Body of pancreas (tissue), 4 donors: ENCODE measurements around the gene FAM161A. TPM values are rescaled to one million over a fixed set of nuclear protein-coding genes. Genes with fewer than 3 reads are reported as not detected.

ENCODE experiments used
- ATAC-seq: fragments of 150-250 bp; one replicate; pipeline ENCODE4 v1.9.1; 2016
- DNase-seq, 4 donors: peaks; one replicate each; pipeline ENCODE4 v3.0.0-alpha.2; 2019
- H3K27ac ChIP-seq, 4 donors: fragments of 200-600 bp; sonication (generic); 1 replicate in 3 of 4; 2 replicates in 1 of 4; pipeline versions ENCODE4 v1.5.1 to v1.6.1; 2016 to 2019; ENCODE audit warnings: mild to moderate bottlenecking in 1 of 4, mixed read lengths in 1 of 4, moderate library complexity in 1 of 4
- H3K27me3 ChIP-seq, 2 donors: fragments of 200-600 bp; sonication (generic); one replicate each; pipeline ENCODE4 v1.6.0; 2016; ENCODE audit warnings: mild to moderate bottlenecking in 1 of 2
- H3K36me3 ChIP-seq, 2 donors: fragments of 200-600 bp; sonication (generic); replicated peaks in 1 of 2; 2 replicates each; pipeline ENCODE4 v1.5.1; 2016; ENCODE audit warnings: low read depth in 2 of 2; ENCODE audit not compliant: insufficient read depth in 1 of 2
- H3K4me1 ChIP-seq: fragments of 200-600 bp; sonication (generic); one replicate; pipeline ENCODE4 v1.6.0; 2016
- H3K4me3 ChIP-seq, 2 donors: fragments of 200-600 bp; sonication (generic); 1 replicate in 1 of 2; 2 replicates in 1 of 2; pipeline ENCODE4 v1.5.1; 2016 to 2019
- H3K9me3 ChIP-seq, 3 donors: fragments of 200-600 bp; sonication (generic); 1 replicate in 2 of 3; 2 replicates in 1 of 3; pipeline ENCODE4 v1.5.1; 2016
- POLR2A ChIP-seq, 3 donors: fragments of 450-650 bp; IDR thresholded peaks; one replicate each; pipeline ENCODE4 v1.6.1; 2016; ENCODE audit warnings: antibody characterized with exemption in 3 of 3, mild to moderate bottlenecking in 2 of 3
- WGBS, 2 donors: methylation state at CpG; one replicate each; pipeline ENCODE4 v1.1.5; 2017; 5-methylcytosine and 5-hydroxymethylcytosine counted together
- intact Hi-C: fragments of 100-400 bp; cut with DNase I; formaldehyde crosslinking; loops from one replicate; pipeline ENCODE4 v1.15.1; 2023
- total RNA-seq, 2 donors: library from RNA; depleted of rRNA; stranded (reverse); fragments of >200 nt; gene quantifications; one replicate each; pipeline ENCODE4 v1.1.0, GENCODE V29; 2016
- TF ChIP-seq, protein P1 (sequence below), 7 experiments: fragments of 450-650 bp in 4 of 7; fragments of 200-600 bp in 3 of 7; sonication (generic) in 3 of 7; IDR thresholded peaks; one replicate each; pipeline ENCODE4 v1.5.1; 2016 to 2019; ENCODE audit warnings: antibody characterized with exemption in 7 of 7

FAM161A gene
- total RNA-seq, 2 donors from 2014 or later, result 3.0 to 3.1 TPM

DNA sequence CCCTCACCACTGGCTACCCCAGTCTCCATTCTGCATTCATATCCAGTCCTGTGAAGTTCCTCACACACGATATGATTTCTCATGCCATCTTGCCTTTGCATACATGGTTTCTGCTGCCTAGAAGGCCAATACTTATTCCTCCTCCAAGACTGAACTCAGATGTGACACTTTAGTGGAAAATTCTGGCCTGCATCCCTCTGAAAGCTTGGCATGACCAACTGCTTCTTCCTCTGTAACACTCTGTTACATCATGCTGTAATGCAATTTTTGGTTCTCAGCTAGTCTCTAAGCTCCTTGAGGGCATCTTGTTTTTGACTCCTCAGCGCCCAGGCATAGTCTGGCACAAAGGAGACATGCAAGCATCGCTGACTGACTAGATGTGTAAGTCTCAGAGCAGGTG is 12.6 kb downstream of the FAM161A start:
- intact Hi-C loops, result no loop called here

DNA sequence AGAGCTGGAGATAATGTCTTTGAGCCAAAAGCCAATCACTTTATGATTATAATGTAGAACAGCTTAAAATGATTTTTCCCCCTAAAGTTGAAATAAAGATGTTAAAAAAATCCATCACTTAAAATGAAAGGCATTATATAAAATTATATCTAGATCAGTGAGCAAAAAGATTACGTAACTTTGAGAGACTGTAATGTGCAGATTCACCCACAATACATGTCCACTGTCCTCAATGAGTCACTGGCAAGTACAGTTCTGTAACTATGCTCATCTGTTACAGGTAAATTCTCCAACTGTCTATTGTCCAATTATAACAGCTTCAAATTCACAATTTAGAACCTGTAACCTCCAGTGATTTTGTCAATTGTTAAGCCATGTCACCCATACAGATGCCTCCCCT is 19.0 kb downstream of the FAM161A start:
- Histone ChIP-seq H3K4me3 (no peak overlapping the region), H3K27me3 (no peaks in the 10 kb centered on the region), H3K9me3 (no peaks in the 10 kb centered on the region), H3K27ac (no peak overlapping the region), H3K36me3 (no peaks in the 10 kb centered on the region), H3K4me1 (no peaks in the 10 kb centered on the region)
- TF ChIP-seq, protein P1, sequence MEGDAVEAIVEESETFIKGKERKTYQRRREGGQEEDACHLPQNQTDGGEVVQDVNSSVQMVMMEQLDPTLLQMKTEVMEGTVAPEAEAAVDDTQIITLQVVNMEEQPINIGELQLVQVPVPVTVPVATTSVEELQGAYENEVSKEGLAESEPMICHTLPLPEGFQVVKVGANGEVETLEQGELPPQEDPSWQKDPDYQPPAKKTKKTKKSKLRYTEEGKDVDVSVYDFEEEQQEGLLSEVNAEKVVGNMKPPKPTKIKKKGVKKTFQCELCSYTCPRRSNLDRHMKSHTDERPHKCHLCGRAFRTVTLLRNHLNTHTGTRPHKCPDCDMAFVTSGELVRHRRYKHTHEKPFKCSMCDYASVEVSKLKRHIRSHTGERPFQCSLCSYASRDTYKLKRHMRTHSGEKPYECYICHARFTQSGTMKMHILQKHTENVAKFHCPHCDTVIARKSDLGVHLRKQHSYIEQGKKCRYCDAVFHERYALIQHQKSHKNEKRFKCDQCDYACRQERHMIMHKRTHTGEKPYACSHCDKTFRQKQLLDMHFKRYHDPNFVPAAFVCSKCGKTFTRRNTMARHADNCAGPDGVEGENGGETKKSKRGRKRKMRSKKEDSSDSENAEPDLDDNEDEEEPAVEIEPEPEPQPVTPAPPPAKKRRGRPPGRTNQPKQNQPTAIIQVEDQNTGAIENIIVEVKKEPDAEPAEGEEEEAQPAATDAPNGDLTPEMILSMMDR (IDR thresholded peaks at IDR 0.05), result no peak
- TF ChIP-seq POLR2A (IDR thresholded peaks at IDR 0.05), result no peak
- no peak for DNase-seq
- 92 to 93% methylated on average over 1 of the region's 1 CpG for WGBS, 2 donors
- no peak for ATAC-seq
- intact Hi-C loops, result no loop called here

More for the DNA sequence above, 12.6 kb downstream of the FAM161A start:
- TF ChIP-seq, protein P1 (IDR thresholded peaks at IDR 0.05), result no peak
- TF ChIP-seq POLR2A (IDR thresholded peaks at IDR 0.05), result no peak
- 81 to 89% methylated on average over 3 of the region's 3 CpGs for WGBS, 2 donors
- no peaks in the 10 kb centered on the region for H3K4me1 ChIP-seq
- no peaks in the 10 kb centered on the region for H3K27me3 ChIP-seq
- H3K9me3 ChIP-seq, result no peaks in the 10 kb centered on the region
- no peak overlapping the region for H3K27ac ChIP-seq
- ATAC-seq (no peak), DNase-seq (no peak)
- no peak overlapping the region for H3K4me3 ChIP-seq
- H3K36me3 ChIP-seq, result no peaks in the 10 kb centered on the region

DNA sequence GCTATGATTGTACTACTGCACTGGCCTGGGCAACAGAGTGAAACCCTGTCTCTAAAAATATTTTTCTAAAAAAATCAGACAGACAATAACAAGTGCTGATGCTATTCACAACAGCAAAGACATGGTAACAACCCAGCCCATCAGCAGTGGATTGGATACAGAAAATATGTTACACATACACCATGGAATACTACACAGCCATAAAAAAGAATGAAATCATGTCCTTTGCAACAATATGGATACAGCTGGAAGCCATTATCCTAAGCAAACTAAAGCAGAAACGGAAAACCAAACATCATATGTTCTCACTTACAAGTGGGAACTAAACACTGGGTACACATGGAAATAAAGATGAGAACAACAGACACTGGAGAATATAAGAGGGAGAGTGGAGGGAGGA is 19.9 kb downstream of the FAM161A start:
- Histone ChIP-seq H3K36me3 (no peaks in the 10 kb centered on the region), H3K27me3 (no peaks in the 10 kb centered on the region), H3K27ac (no peak overlapping the region), H3K4me3 (no peak overlapping the region), H3K4me1 (no peaks in the 10 kb centered on the region), H3K9me3 (no peaks in the 10 kb centered on the region)
- ATAC-seq, result no peak
- no peak for TF ChIP-seq POLR2A (IDR thresholded peaks at IDR 0.05)
- TF ChIP-seq, protein P1 (IDR thresholded peaks at IDR 0.05), result no peak
- 87 to 95% methylated on average over 1 of the region's 1 CpG for WGBS, 2 donors
- DNase-seq, result no peak
- intact Hi-C loops, result no loop called here

DNA sequence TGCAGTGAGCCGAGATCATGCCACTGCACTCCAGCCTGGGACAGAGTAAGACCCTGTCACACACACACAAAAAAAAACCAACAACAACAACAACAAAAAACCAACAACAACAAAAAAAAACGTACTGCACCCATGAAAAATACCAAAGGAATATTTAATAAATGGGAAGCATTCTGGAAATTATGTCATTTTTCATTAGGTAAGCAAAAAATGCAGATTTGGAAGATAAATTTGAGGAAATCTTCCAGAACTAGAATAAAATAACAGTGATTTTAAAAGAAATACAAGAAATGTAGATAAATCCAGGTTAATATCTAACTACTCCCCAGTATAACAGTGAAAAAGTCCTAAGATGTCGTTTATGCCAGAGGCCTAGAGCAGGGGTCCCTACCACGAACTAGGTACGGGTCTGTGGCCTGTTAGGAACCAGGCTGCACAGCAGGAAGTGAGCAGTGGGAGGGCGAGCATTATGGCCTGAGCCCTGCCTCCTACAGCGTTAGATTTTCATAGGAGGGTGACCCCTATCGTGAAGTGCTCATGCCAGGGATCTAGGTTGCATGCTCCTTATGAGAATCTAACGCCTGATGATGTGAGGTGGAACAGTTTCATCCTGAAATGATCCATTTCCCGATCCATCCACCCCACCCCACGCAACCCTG is 21.5 kb downstream of the FAM161A start:
- Histone ChIP-seq H3K9me3 (no peaks in the 10 kb centered on the region), H3K27ac (no peak overlapping the region), H3K4me1 (no peaks in the 10 kb centered on the region), H3K27me3 (no peaks in the 10 kb centered on the region), H3K4me3 (no peak overlapping the region), H3K36me3 (no peaks in the 10 kb centered on the region)
- ATAC-seq (no peak), DNase-seq (no peak)
- TF ChIP-seq, protein P1 (IDR thresholded peaks at IDR 0.05), result no peak
- no peak for TF ChIP-seq POLR2A (IDR thresholded peaks at IDR 0.05)
- 76 to 81% methylated on average over 11 of the region's 11 CpGs for WGBS, 2 donors
- intact Hi-C loops, result no loop called here

DNA sequence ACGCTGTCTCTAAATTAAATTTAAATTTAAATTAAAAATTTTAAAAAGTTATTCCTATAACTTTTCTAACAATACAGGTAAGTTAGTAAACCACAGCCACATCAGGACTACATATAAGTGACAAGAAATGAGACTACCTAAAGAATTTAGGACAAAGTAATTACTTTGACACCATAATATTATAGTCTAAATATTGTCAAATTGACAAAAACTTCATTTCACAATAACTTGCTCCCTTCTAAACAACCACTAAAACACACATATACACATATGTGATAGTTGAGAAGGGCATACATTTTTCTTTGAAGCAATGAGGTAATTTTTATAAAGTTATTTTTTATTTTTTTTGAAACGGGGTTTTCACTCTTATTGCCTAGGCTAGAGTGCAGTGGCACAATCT is 31.6 kb downstream of the FAM161A start:
- intact Hi-C loops, result no loop called here
- Histone ChIP-seq H3K4me1 (no peaks in the 10 kb centered on the region), H3K27me3 (no peaks in the 10 kb centered on the region), H3K9me3 (no peaks in the 10 kb centered on the region), H3K36me3 (no peaks in the 10 kb centered on the region), H3K27ac (no peak overlapping the region), H3K4me3 (no peak overlapping the region)
- no peak for TF ChIP-seq POLR2A (IDR thresholded peaks at IDR 0.05)
- TF ChIP-seq, protein P1 (IDR thresholded peaks at IDR 0.05), result no peak
- WGBS, 2 donors, result 76 to 80% methylated on average over 2 of the region's 2 CpGs
- DNase-seq (no peak), ATAC-seq (no peak)
